ENCODE measurements around the gene TOMM6. TPM values are rescaled to one million over a fixed set of nuclear protein-coding genes. Genes with fewer than 3 reads are reported as not detected.

TOMM6 gene
- total RNA-seq, 1 donor from 2014 or later: 88.1 TPM

DNA sequence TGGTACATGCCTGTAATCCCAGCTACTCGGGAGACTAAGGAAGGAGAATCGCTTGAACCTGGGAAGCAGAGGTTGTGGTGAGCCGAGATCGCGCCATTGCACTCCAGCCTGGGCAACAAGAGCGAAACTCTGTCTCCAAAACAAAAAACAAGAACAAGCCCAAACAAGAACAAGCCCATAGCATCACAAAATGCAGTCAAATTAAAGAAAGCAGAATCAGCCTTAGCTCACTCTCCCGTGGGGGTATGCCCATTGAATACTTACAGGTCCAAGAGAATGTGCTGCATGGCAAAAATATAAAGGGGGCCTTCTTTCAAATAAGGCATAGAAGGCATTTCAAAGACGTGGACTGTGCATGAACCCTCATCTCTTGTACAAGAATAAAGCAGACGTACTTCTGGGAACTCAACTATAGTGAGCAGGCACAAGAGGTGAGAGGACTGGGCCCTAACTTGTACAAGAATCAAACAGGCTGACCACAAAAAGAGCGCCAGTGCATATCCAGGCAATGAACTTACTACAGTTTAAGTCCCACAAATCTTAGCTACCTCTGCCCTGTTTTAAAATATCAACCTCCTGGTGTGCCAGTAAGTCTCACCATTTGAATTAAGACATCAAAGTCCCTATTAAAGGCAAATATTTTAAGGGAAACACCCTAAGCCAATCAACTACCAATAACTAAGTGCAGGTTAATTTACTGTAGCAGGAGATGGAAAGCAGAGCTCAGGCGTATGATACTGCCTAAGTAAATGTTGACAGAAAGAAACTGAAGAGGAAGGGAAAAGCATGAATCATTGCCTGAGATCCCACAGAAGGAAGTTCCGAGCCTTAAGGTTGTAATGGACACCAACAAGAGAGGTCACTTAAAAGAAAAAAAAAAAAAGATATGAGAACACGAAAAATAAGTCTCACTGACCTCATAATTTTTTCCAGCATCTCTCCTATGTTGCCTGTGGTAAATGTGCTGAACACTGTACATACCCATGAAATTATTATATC lies 37.4 kb downstream of the TOMM6 start:
- DNase-seq: no peak

DNA sequence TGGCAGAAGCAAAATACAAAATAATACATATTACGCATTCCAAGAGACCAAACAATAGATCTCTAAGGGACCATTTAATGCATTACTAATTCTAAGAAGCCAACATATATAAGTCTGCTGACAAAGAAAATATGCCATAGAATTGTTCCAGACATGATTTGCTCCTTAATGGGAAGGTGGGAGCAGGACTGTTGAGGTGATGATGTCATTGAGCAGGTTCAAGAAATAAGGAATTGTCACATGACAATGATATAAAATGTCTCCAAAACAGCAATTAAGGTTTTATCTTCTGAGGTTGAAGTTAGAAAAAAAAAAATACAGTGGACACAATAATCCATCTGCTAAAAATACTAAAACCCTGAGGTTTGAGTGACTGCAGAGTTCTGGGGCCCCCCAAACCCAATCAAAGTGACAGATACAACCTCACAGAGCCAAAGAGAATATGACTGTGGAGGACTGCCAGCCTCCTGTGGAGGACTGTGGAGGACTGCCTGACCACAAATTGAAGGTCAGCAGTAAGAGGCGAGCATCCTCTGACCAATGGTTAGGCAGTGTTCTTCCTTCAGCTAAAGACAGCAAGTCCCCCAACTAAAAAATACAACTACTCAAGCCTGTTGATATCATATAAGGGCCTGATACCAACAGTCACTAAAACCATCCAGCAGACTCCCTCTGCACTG lies 39.0 kb downstream of the TOMM6 start:
- DNase-seq: no peak

DNA sequence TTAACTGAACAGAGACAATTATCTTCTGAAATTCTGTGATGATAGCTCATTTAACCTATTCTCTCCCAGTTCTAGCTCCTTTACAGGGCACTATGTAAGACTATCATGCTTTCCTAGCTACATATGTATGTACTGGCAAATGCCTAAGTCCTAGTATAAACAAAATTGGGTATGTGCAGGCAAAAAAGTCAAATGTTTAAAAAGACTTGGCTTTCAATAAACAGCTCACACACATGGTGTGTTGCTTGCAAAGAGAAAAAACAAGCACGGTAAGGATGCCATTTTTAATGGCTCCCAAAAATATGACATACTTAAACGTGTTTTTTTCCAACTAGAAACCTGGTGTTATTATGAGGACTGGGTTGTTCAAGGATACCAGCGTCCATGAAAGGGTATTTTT lies 44.8 kb downstream of the TOMM6 start:
- DNase-seq: no peak

DNA sequence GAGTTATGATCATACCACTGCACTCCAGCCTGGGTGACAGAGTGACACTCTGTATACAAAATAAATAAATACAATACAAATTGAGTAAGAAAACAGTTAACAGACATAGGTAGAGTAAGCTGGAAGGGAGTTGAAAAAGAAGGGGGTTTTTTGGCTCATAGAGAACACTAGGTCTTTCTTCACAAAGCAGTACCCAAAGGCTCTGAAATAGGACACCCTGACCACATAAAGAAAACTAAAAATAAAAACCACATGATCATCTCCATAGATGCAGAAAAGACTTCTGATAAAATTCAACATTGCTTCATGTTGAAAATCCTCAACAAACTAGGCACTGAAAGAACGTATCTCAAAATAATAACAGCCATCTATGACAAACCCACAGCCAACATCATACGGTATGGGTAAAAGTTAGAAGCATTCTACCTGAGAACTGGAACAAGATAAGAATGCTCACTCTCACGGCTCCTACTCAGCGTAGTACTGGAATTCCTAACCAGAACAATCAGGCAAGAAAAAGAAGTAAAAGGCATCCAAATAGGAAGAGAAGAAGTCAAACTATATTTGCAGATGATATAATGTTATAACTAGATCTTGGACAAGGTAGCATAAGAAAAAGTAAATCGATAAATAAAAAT lies 48.6 kb downstream of the TOMM6 start:
- no peak for DNase-seq

DNA sequence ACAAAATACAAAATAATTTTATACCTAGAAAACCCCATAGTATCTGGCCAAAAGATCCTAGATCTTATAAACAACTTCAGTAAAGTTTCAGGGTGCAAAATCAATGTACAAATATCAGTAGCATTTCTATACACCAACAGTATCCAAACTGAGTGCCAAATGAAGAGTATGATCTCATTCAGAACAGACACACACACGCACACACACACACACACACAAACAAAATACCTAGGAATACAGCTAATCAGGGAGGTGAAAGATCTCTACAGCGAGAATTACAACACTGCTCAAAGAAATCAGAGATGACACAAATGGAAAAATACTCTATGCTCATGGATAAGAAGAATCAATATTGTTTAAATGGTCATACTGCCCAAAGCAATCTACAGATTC lies 49.2 kb downstream of the TOMM6 start:
- no peak for DNase-seq

Small RNAs within 50 kb of the gene (small RNA-seq; reads per million reads assigned to genes)
- gene AL365205.2 (ENCODE audit: low replicate concordance): not detected
- gene AL365205.3 (ENCODE audit: low replicate concordance): not detected
- not detected for gene RF00393 (ENCODE audit: low replicate concordance)

Other genes starting within 250 kb of the TOMM6 start
- 4.1 TPM for gene FOXP4, start 241.3 kb upstream of the TOMM6 start, total RNA-seq
- 23.5 TPM for gene MDFI, start 149.2 kb upstream of the TOMM6 start, total RNA-seq
- gene TFEB, start 52.1 kb upstream of the TOMM6 start, total RNA-seq: 30.7 TPM
- gene PGC, start 40.3 kb upstream of the TOMM6 start, total RNA-seq: not detected
- gene FRS3, start 7.8 kb upstream of the TOMM6 start, total RNA-seq: 2.4 TPM
- gene PRICKLE4, start 6.9 kb upstream of the TOMM6 start, total RNA-seq: 4.4 TPM
- 4.1 TPM for gene USP49, start 107.7 kb downstream of the TOMM6 start, total RNA-seq
- gene MED20, start 133.4 kb downstream of the TOMM6 start, total RNA-seq: 26.6 TPM
- gene BYSL, start 133.8 kb downstream of the TOMM6 start, total RNA-seq: 15.5 TPM
- gene CCND3, start 154.1 kb downstream of the TOMM6 start, total RNA-seq: 20.3 TPM

Data from tongue (tissue), 3 donors.